ENCODE data around the gene NSG1.
"Not testable (repeated sequence)": the region's sequence is repeated elsewhere in the genome, so short reads cannot be mapped to it uniquely, and the experiment has no call there.

The NSG1 gene, protein sequence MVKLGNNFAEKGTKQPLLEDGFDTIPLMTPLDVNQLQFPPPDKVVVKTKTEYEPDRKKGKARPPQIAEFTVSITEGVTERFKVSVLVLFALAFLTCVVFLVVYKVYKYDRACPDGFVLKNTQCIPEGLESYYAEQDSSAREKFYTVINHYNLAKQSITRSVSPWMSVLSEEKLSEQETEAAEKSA

DNA sequence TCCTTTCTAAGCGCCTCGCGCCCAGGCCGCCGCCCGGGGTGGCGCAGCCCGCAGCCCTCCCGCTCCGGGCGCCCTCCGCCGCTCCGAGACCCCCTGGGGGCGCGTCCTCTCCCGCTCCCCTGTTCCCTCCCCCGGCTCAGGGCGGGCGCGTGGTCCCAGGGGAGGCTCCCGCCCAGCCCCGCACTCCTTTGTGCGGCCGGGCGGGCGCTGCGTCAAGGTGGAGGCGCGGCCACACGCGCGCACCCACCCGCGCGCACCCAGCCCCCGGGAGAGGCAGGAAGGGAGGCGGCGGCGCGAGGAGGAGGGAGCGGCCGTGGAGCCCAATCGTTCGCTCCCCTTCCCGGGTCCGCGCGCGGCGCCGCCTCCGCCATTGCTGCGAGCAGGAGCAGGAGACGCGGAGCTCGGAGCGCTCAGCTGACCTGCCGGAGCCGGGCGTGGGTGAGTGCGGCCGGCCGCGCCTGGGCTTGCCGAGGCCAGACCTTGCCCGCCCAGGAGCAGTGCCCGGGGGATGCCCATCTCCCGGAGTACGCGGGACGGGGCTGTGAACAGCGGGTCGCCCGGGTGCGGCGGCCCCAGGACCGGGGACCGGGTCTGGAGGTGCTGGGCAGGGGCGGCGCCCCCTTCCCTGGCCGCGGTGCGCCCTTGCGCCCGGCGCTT, at the start of gene NSG1:
NSG1 (plus strand) TSS at position 367 of the 657 bp plus-strand sequence. CDS start 528 bp downstream, outside the sequence.
- no peak for DNase-seq (ENCODE audit: low read depth)

- no peak for DNase-seq (ENCODE audit: low read depth)
Observed at GRCh38 chr4:4338210-4339001, 48.5 kb upstream of the NSG1 start.

DNA sequence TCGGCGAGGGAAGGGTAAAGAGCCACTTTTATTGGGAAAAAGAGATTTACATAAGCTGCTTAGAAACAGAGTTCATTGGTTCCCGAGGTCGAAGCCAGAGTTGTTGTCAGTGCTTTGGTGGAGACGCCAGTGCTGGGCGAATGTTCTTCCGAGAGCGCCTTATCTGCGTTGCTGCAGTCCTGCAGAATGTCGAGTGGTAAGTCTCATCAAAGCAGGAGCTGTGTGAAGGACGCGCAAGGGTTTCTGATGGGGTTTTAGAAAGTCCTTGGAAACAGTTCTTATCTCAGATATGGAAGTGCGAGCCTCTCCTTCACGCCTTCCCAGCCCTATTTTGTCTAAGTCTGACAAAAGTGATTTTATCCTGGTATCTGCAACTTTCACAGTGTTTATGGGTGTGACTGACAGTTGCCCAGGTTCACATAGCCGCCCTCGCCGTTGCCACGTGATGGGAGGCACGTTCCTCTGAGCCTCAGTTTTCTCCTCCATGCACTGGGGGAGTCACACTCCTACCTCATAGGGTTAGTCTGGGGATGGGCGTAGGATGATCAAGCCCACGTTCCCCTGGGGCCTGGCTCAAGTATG, 47.3 kb upstream of the NSG1 start:
- DNase-seq (ENCODE audit: low read depth): no peak

- no peak for DNase-seq (ENCODE audit: low read depth)
Observed at GRCh38 chr4:4341861-4342650, 44.8 kb upstream of the NSG1 start.

- DNase-seq (ENCODE audit: low read depth): no peak
Observed at GRCh38 chr4:4343038-4343437, 43.9 kb upstream of the NSG1 start.

DNA sequence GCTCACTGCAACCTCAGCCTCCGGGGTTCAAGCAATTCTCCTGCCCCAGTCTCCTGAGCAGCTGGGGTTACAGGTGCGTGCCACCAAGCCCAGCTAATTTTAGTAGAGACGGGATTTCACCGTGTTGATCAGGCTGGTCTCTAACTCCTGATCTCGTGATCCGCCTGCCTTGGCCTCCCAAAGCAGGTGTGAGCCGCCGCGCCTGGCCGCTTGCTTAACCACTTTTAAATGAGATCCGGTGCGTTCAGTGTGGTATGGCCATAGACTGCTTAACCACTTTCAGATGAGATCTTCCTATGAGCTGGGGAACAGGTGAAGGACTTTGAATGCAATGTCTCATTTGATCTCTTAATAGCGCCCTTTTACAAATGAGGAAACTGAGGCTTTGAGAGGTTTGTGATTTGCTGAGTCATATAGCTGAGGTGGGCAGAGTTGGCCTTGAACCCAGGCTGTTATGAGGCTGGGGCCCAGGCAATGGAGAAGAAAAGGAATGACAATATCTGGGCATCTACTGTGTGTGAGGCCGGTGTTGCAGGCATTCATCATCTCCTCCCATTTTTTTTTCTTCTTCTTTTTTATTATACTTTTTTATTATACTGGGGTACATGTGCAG, 41.9 kb upstream of the NSG1 start:
- DNase-seq (ENCODE audit: low read depth): no peak

- no peak for DNase-seq (ENCODE audit: low read depth)
Observed at GRCh38 chr4:4347585-4347984, 39.3 kb upstream of the NSG1 start.

- not testable (repeated sequence) for DNase-seq (ENCODE audit: low read depth)
Observed at GRCh38 chr4:4348585-4348984, 38.3 kb upstream of the NSG1 start.

DNA sequence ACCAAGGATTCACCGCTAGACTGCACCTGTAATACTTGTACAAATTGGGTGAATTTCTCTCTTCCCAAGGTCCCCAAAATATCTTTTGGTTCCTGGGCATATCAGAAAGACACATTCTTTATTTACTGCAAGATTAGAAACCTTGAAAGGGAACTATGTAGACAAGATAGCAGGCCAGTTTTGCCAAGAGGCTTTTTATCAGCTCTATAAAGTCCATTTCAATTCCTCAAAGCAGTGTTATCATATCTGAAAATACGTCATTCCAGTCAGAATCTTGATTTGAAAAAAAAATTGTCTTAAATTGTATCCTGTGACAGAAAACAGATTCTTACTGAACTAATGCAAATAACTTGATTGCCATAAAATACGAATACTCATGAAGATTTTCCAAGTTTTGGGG, 37.0 kb upstream of the NSG1 start:
- DNase-seq (ENCODE audit: low read depth): no peak

DNA sequence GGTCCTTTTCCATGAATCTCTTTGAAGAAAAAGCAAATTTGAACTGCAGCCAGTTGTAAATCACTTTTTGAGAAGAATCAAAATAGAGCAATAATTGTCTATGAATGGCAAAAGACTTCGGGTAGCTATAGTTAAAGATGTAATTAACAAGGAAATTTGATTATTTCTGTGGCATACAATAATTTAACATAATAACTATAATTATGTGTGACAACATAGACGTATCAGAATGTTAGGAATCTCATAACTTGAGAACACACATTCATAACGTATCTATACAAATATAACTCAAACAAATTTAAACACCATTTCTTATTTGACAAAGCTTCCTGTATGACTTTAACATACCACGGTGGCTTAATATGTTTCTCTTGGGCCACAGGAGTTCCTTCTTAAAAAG, 36.0 kb upstream of the NSG1 start:
- DNase-seq (ENCODE audit: low read depth): no peak

DNA sequence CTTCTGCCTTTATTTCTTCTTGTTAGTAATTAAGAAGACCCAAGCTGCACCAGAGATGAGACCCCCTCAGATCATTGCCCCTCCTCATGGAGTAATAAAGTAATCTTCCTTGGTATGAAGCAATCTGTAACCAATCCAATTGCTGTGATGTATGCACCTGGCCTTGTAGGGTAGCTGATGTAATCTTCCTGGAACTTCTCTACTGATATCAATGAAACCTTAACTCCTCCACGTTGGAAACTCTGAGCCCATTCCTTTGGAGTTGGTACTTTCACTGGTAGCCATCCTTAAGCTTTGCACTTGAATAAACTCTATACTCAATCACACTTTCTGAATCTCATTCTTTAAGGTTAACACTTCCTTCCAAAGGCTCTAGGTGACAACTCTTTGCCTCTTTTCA, 31.6 kb upstream of the NSG1 start:
- no peak for DNase-seq (ENCODE audit: low read depth)

DNA sequence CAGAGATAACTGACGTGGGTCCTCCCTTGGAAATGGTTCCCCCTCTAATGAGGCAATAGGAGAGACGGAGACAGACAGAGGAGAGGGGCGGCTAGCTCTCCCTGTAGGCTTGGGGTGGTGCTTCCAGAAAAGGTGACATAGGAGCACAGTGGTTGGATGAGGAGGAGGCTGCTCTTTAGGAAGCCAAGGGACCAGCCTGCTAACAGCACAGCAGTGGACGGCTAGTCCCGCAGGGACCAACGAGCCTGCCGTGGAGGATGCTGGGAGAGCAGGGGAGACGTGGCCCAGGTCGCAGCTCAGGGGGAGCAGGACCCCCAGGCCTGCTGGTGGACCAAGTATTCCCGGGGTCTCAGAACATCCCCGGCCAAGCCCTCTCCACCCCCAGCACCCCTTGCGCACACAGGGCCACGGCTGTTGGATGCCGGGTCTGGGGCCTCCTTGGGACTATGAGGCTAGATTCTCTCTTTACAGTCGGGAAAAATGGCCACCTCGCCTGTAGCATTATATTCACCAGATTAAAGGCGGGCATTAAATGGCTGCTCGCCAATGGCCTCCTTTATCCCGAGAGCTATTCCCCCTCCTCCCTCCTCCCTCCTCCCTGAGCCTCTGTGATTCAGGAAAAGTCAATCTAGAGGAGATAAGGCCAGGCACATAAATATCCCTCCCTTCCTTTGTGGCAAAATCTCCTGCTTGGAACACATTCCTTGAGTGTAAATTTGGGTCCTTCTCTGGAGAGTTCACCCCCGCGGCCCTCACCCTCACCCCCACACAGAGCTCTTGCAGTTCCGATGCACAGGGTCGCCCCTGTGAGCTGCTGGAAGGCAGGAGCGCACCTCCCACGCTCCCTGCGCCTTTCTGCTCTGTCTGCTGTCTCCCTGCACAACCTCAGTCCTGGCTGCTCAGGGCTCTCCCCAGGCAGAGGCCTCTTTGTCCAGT, 30.5 kb upstream of the NSG1 start:
- no peak for DNase-seq (ENCODE audit: low read depth)

GRCh38 chr4:4358093-4358854, 28.6 kb upstream of the NSG1 start:
- DNase-seq (ENCODE audit: low read depth): no peak

DNA sequence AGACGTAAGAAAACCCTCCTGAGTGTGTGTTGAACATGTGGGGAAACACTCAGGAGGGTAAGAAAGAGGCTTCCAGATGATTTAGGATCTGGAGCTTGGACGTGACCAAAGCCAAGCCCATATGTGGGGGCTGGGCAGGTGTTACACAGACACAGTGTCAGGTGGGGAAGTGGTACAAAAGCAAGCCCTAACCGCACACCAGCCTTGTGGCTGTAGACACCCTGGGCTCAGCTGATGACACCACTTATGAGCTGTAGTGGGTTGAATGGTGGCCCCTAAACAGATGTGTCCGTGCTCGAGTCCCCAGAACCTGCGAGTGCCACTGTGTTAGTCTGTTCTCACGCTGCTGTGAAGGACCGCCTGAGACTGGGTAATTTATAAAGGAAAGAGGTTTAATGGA, 25.0 kb upstream of the NSG1 start:
- DNase-seq (ENCODE audit: low read depth): no peak

GRCh38 chr4:4362991-4363697, 23.8 kb upstream of the NSG1 start:
- no peak for DNase-seq (ENCODE audit: low read depth)

- no peak for DNase-seq (ENCODE audit: low read depth)
Observed at GRCh38 chr4:4364061-4364460, 22.8 kb upstream of the NSG1 start.

- no peak for DNase-seq (ENCODE audit: low read depth)
Observed at GRCh38 chr4:4364486-4365208, 22.3 kb upstream of the NSG1 start.

DNA sequence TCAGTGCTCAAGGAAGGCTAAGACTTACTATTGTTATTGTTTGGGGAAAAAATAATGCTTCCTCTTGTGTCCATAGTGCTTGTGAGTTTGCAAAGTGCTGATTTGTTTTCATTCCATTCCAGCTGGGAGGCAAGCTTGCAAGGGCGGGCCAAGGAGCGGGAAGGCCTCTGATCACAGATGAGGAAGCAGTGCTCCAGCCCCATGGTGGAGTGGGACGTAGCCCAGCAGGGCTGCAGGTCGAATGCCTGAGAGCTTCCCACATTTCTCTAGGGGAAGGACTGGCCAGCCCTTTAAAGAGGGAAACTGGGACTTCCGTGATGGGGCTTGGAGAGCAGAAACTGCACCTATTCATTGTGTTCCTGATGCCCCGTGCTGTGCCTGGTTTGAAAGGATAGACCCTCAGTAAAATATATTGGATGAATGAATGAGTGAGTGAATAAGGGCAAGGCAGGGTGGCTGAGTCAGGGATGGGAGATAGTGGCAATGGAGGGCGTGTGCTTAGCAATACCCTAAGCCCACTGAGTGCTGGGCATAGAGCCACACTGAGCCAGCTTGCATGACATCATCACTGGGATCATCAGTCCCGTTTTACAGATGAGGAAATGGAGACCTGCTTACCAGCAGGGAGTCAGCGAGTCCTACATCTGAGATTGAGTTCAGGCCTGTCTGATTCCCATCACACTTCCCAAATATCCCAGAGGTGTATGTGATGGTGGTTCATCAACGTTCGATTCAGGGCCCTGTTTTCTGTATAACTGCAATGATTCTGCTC, 17.9 kb upstream of the NSG1 start:
- DNase-seq (ENCODE audit: low read depth): no peak
